ENCODE results near the gene NPC2.

NPC2 gene

GRCh38 chr14:74478996-74479635, 14.0 kb downstream of the NPC2 start:
- Histone ChIP-seq H3K4me3 (ENCODE audit: low read depth, low read length) (no peak overlapping the region), H3K27me3 (replicated peaks) (no peaks in the 10 kb centered on the region), H3K36me3 (replicated peaks) (peaks cover 53% of the 10 kb centered on the region), H3K27ac (no peak overlapping the region)
- in situ Hi-C loops (cut with HindIII; ENCODE audit: low pct_ligation_motif_present, low sequenced_read_pairs) = no loop called here
- no peak for DNase-seq
- TF ChIP-seq CTCF (IDR thresholded peaks at IDR 0.05; ENCODE audit: low read depth, low read length, missing control alignments) = peak; percentile 74

GRCh38 chr14:74476607-74477006, 16.5 kb downstream of the NPC2 start:
- TF ChIP-seq CTCF (IDR thresholded peaks at IDR 0.05; ENCODE audit: low read depth, low read length, missing control alignments) = no peak
- in situ Hi-C loops (cut with HindIII; ENCODE audit: low pct_ligation_motif_present, low sequenced_read_pairs) = no loop called here
- DNase-seq = no peak
- Histone ChIP-seq H3K36me3 (replicated peaks) (peaks cover 45% of the 10 kb centered on the region), H3K27ac (no peak overlapping the region), H3K27me3 (replicated peaks) (no peaks in the 10 kb centered on the region), H3K4me3 (ENCODE audit: low read depth, low read length) (no peak overlapping the region)

- H3K4me3 ChIP-seq (ENCODE audit: low read depth, low read length) = no peak overlapping the region
Observed at GRCh38 chr14:74476107-74476506, 17.0 kb downstream of the NPC2 start.

GRCh38 chr14:74475678-74476077, 17.4 kb downstream of the NPC2 start:
- peaks cover 36% of the 10 kb centered on the region for H3K36me3 ChIP-seq (replicated peaks)
- in situ Hi-C loops (cut with HindIII; ENCODE audit: low pct_ligation_motif_present, low sequenced_read_pairs) = no loop called here

More at GRCh38 chr14:74476107-74476506, 17.0 kb downstream of the NPC2 start:
- Histone ChIP-seq H3K36me3 (replicated peaks) (peaks cover 40% of the 10 kb centered on the region), H3K27ac (no peak overlapping the region), H3K27me3 (replicated peaks) (no peaks in the 10 kb centered on the region)
- TF ChIP-seq CTCF (IDR thresholded peaks at IDR 0.05; ENCODE audit: low read depth, low read length, missing control alignments) = no peak
- no peak for DNase-seq
- in situ Hi-C loops (cut with HindIII; ENCODE audit: low pct_ligation_motif_present, low sequenced_read_pairs) = no loop called here

GRCh38 chr14:74474376-74474775, 18.7 kb downstream of the NPC2 start:
- DNase-seq = no peak
- Histone ChIP-seq H3K36me3 (replicated peaks) (peaks cover 23% of the 10 kb centered on the region), H3K27ac (no peak overlapping the region), H3K27me3 (replicated peaks) (no peaks in the 10 kb centered on the region), H3K4me3 (ENCODE audit: low read depth, low read length) (no peak overlapping the region)
- no peak for TF ChIP-seq CTCF (IDR thresholded peaks at IDR 0.05; ENCODE audit: low read depth, low read length, missing control alignments)
- in situ Hi-C loops (cut with HindIII; ENCODE audit: low pct_ligation_motif_present, low sequenced_read_pairs) = no loop called here

More at GRCh38 chr14:74475678-74476077, 17.4 kb downstream of the NPC2 start:
- H3K27ac ChIP-seq = no peak overlapping the region
- peak; percentile 53 for DNase-seq
- H3K27me3 ChIP-seq (replicated peaks) = no peaks in the 10 kb centered on the region
- no peak for TF ChIP-seq CTCF (IDR thresholded peaks at IDR 0.05; ENCODE audit: low read depth, low read length, missing control alignments)
- no peak overlapping the region for H3K4me3 ChIP-seq (ENCODE audit: low read depth, low read length)

- Histone ChIP-seq H3K36me3 (replicated peaks) (peaks cover 17% of the 10 kb centered on the region), H3K4me3 (ENCODE audit: low read depth, low read length) (no peak overlapping the region)
- no peak for TF ChIP-seq CTCF (IDR thresholded peaks at IDR 0.05; ENCODE audit: low read depth, low read length, missing control alignments)
Observed at GRCh38 chr14:74472601-74473000, 20.5 kb downstream of the NPC2 start.

More at GRCh38 chr14:74472601-74473000, 20.5 kb downstream of the NPC2 start:
- no peak for DNase-seq
- H3K27ac ChIP-seq = no peak overlapping the region
- in situ Hi-C loops (cut with HindIII; ENCODE audit: low pct_ligation_motif_present, low sequenced_read_pairs) = no loop called here
- H3K27me3 ChIP-seq (replicated peaks) = no peaks in the 10 kb centered on the region

Data from brain microvascular endothelial cell (primary cell).